GM18907 (cell line): ENCODE measurements around the gene GATA5.

Experiments
- ATAC-seq: cut with Tn5 transposase; IDR thresholded peaks from one replicate; pipeline ENCODE4 v1.9.1; 2021; ENCODE audit warnings: mild to moderate bottlenecking, moderate library complexity; ENCODE audit not compliant: unreplicated experiment

The GATA5 gene

DNA sequence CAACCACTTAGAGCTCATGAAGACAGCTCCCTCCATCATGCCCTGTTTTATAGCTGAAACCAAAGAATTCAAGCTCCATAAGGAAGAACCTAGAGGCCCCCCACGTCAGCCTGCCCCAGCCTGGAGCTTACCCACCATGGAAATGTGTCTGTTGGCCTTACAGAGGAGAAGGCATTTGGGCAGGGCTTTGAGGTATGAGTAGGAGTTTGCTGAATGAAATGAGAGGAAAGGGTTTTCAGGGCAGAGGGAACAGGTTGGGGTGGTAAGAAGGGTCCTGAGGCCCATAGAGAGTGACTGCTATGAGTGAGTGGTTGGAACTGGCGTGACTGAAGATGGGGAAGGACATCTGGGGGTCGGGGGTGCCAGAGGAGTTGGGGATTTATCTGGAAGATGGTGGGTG lies 12.7 kb upstream of the GATA5 start:
- no peak for ATAC-seq

DNA sequence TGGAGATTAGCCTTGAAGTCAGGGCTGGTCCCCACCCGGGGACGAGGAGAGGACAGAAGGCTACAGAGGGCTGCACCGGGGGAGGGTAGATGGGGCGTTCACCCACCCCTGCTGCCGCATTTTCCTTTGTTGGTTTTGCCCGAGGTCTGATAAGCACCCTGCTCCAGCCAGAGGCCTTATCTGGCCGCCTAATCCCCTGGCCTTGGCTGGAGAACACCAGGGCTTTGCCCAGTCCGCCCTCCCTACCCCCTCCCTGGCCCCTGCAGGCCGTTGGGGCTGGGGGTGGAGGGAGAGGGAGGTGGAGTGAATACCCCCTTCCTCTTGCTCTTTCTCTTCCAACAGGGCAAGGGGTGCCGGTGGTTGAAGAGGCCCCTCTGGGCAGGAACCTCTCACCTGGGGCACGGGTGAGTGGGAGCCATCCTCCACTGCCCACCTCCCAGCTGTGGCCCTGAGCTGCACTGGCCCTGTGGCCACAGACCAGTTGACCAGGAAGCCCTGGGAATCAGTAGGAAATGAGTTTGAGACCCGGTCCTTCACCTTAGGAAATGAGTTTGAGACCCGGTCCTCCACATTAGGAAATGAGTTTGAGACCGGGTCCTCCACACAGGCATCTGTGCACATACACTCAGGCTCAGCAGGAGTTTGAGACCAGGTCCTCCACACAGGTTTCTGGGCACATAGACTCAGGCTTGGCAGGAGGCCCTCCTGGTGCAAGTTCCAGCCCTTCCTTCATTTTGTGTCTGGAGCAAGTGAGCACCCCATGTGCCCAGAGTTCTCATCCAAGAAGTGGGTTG lies 12.0 kb upstream of the GATA5 start:
- no peak for ATAC-seq

GRCh38 chr20:62487118-62487517 lies 11.3 kb upstream of the GATA5 start:
- no peak for ATAC-seq

DNA sequence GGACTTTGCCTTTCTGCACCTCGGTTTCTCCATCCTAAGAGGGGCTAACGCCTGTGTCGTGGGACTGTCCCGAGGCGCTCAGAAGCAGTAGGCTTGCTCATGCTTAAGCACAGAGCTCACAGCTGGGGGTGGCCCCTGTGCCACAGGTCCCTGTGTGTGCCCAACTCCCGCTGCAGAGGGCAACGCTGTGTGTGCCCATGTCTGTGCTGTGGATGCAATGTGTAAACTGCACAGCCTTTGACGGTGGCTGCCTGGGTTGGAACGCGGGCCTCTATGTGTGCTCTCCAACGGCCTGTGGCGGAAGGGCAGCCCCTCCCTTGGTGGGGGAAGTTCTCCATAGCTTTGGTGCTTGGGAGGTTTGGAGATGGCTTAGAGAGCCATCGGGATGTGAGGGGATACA lies 10.7 kb upstream of the GATA5 start:
- no peak for ATAC-seq

DNA sequence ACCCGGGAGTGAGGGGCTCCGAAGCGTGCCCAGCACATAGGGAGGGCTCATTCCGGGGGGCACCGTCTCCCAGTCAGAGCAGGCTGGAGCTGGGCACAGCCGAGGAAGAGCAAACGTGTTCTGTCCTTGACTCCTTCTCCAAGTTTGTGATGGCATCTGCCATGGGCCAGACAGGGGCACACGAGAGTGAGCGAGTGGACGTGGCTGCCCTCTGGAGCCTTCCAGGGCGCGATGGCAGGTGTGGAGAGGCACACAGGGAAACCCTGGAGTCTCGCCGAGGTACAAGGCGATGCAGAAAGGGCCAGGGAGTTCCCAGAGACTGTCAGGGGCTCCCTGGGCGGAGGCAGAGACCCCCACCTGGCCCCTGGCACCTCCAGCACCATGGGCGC lies 9.9 kb upstream of the GATA5 start:
- no peak for ATAC-seq

DNA sequence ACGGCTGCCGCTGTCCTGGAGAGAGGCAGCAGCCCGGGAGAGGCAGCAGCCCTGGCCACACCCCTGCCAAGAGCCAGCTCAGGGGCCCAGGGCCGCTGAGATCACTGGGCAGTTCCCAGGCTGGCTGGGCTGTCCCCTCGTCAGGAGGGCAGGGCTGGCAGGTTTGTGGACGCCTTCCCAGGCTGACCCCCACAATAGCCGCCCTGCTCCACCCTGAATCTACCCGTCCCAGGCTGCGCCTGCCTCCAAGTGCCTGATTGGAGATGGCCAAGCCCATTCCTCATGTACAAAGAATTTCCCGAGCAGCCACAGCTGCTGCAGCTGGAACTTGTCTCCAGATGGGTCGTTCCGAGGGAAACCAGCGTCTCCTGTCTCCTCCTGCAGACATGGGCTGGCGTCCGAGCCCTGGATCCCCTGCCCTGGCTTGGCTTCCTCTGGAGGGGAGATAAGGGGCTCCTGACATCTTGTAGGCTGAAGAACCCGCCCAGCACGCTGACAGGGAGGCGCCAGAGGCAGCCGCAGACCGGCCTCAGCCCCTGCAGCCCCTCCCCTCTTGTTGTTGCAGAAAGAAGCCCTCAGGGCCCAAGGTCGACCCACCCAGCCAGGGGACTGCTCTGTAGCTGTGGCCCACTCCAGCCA lies 9.4 kb upstream of the GATA5 start:
- no peak for ATAC-seq

DNA sequence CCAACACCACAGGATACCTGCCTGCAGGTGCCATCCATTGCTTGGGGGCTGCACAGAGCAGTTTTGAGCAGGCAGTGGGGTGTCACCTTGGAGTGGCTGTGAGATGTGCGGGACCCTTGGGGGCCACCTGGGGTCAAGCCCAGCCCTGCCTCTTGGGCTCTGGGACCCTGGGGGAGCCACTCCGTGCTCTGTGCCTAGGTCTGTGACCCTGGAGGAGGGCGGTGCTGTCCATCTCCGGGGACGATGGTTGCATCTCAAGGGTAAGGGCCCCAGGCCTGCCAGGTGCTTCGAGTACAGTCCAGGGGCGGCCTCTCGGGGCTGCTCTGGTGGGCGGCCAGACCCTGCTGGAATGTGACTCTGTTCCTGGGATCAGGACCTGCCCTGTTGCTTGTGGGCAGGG lies 8.7 kb upstream of the GATA5 start:
- ATAC-seq, result no peak

DNA sequence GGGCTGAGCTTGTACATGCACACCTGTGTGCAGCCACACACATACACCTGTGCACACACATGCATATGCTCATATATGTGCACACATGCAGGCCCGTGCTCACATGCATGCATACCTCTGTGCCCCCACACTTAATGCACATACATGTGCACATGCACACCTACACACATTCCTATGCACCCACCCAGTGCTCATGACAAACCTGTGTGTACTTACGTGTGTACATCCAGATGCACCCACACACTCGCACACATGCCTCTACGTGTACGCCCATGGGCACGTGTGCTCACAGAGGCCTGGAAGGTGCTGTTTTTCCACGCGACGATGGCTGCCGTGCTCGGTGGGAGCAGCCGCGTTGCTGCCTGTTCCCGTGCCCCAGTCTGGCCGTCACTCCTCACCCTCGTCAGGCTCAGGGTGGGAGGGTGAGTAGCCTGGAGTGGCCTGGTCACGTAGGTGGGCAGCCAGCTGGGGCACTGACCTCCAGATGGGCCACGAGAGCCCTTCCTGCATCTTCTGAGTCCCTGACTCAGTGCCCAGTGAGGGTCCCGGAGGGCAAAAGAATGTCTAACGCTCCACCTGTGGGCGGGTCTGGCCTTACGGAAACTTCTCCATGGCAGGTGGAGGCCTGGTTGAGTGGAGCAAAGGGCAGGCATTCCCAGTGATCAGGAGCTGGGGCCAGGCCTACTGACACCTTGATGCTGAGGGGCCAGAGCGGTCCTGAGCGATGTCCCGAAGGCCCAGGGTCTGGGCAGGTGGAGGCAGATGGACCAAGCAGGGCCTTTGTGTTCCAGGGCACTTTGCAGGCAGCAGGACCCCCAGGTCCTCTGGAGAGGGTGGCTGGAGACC lies 8.0 kb upstream of the GATA5 start:
- no peak for ATAC-seq

- no peak for ATAC-seq
Observed at GRCh38 chr20:62482974-62483373, 7.2 kb upstream of the GATA5 start.

- no peak for ATAC-seq
Observed at GRCh38 chr20:62482146-62482809, 6.5 kb upstream of the GATA5 start.

DNA sequence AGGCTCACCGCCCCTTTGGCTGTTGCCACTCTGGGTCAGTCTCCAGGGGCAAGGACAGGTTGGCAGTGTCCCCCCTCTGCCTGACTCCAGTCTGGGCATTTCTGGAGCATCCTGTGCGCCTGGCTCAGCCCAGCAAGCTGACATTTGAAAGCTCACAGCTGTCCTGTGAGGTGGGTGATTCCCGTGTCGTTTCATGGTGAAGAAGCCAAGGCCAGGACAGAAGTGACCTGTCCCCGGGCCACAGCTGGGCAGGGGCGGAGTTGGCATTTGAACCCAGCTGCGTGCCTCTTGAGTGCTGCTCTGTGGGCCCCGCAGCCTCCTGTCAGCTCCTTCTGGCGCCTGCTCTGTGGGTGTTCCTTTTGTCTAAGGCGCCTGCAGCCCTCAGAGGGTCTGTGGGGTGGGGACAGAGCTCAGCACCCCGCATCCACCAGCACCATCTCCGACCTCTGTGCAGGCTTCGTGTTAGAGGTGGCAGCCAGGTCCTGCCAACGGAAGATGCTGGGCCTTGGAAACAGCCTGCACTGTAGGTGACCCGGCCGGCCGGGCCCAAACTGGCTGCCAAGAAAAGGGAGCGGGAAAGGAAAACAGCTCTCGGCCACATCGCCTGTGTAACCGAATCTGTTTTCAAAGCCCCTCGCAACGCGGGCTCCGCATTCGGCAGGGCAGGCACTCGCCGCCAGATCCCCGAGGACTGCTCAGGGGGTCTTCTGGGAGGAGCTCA lies 5.8 kb upstream of the GATA5 start:
- ATAC-seq, result no peak

GRCh38 chr20:62480318-62480717 lies 4.5 kb upstream of the GATA5 start:
- ATAC-seq, result no peak

DNA sequence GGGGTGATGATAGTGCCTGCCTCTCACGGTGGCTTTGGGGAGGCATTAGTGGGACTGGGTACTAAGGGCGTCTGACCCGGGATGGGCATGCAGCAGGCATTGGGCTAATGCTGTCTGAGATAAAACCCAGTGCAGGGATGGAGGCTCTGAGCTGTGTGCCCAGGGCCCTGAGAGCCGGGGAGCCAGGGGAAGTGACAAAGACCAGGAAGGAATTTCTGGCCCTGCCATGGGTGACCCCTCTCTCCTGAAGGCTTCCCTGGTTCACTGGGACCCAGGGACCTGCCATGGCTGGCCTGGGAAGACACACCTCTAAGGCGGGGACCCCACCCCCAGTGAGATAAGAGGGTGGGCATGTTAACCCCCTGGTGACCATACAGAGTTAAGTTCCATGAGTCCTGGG lies 3.9 kb upstream of the GATA5 start:
- ATAC-seq, result no peak

DNA sequence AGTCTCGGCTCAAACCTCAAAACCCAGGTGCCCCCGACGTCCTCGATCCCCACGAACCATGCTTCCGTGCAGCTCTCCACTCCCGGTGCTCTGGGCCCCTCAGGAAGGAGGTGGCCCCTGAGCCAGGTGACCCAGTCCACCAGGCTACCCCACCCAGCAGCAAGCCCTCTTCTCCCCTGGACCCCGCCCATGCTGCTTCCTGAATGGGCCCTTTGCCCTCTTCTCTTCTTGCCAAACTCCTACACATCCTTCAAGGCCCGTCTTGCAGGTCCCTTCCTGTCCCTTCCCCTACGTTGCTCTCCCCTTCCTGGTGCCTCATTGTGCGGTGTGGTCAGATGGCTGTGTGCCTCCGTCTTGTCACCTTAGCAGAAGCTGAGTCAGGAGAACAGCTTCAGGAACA lies 3.4 kb upstream of the GATA5 start:
- no peak for ATAC-seq

DNA sequence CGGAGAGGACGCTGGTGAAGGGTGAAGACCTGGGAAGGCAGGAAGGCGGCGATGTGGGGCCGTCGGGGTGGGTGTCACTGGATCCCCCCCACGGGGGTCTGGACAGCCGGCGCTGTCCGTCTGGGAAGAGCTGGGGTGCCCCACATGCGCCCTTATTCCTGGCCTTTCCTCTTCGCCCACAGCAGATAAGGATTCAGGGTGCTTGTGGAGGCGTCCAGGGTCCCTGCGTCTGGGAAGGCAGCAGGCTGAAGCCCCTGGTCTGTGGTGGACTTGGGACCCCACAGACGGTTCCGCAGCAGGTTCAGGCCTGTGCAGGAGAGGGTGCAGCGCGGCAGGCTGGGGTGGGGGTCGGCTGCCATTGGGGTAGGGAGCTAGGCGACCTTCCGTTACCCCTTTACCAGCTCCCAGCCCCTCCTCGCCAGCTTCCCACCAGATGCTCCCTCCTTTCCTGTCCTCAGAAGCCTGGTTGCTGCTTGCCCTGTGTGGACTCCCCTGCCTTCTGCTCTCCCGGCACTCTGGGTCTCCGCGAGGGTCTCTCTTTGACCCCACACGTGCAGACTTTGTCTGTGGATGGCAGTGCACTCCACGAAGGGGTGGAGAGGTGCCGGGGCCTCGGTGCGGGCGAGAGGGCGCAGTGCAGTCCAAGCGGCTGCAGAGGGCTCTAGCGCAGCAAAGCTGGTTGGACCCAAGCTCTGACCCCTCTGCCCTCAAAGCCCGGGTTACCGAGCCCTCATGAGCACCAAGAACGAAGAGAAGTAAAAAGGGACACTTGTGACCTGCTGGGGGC lies 2.1 kb upstream of the GATA5 start:
- no peak for ATAC-seq

GRCh38 chr20:62476056-62476838 lies 452 bp upstream of the GATA5 start:
- no peak for ATAC-seq

- no peak for ATAC-seq
Observed at GRCh38 chr20:62475027-62475771, 596 bp downstream of the GATA5 start.

DNA sequence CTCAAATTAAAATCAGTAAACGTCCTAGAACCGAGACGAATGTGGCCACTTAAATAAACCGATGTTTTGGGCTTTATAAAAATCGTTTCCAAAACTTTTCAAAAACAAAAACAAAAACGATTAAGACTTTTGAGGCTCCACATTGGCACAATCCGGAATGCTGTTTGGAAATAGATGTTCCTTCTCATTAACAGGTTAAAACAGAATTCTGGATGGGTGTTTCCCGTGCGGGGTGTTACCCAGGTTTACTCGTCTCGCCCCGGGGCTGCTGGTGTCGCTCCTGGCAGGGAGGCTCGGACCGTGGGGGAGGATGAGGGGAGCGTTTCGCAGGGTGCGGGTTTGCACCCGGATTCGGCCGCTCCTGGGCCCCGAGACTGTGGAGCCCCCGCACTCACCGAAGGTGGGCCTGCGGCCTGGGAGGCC lies 1.2 kb downstream of the GATA5 start:
- ATAC-seq, result no peak
